K562 (cell line): ENCODE measurements around the gene SPTBN2. TPM values are rescaled to one million over a fixed set of nuclear protein-coding genes. Genes with fewer than 3 reads are reported as not detected.

ENCODE experiments used
- BRF1 ChIP-seq: IDR thresholded peaks from 3 replicates; pipeline ENCODE4 v1.6.1; 2011; ENCODE audit warnings: borderline replicate concordance, mild to moderate bottlenecking; ENCODE audit not compliant: insufficient read length; ENCODE audit errors: extremely low read depth
- CHD7 ChIP-seq: fragments of 200-600 bp; sonication (generic); IDR thresholded peaks from one replicate; pipeline ENCODE4 v1.6.1; 2012; ENCODE audit warnings: mild to moderate bottlenecking, low read depth, low read length, inconsistent platforms
- CXXC5 ChIP-seq: fragments of 250-450 bp; sonication (Bioruptor Pico); IDR thresholded peaks from 2 replicates; pipeline ENCODE4 v1.8.0; 2022; ENCODE audit warnings: inconsistent platforms, mild to moderate bottlenecking, moderate library complexity
- EZH2 ChIP-seq: IDR thresholded peaks from 2 replicates; pipeline ENCODE4 v1.6.1; 2012; ENCODE audit warnings: low read depth, mild to moderate bottlenecking, inconsistent platforms, low read length, borderline replicate concordance
- RREB1 ChIP-seq: fragments of 250-450 bp; sonication (Bioruptor Pico); IDR thresholded peaks from 2 replicates; pipeline ENCODE4 v1.4.0; 2020
- SIN3A ChIP-seq, 2 experiments: fragments of 150-350 bp in 1 of 2; IDR thresholded peaks; 2 replicates each; pipeline ENCODE4 v1.6.1; 2011 to 2016; ENCODE audit warnings: borderline replicate concordance in 2 of 2, low read depth in 2 of 2, low read length in 2 of 2, mild to moderate bottlenecking in 2 of 2, moderate library complexity in 2 of 2; ENCODE audit not compliant: control insufficient read depth in 1 of 2
- SIN3B ChIP-seq: fragments of 450-650 bp; IDR thresholded peaks from 2 replicates; pipeline ENCODE4 v1.6.1; 2017; ENCODE audit warnings: low read depth, mild to moderate bottlenecking, moderate library complexity
- ZNF695 ChIP-seq: fragments of 450-650 bp; formaldehyde crosslinking; IDR thresholded peaks from 2 replicates; pipeline ENCODE4 v1.4.0; 2020; ENCODE audit warnings: mild to moderate bottlenecking, moderate library complexity
- ZNF76 ChIP-seq: fragments of 250-450 bp; sonication (Bioruptor Pico); IDR thresholded peaks from 2 replicates; pipeline ENCODE4 v1.4.0; 2020; ENCODE audit warnings: mild to moderate bottlenecking, moderate library complexity, borderline replicate concordance
- polyA plus RNA-seq, 8 experiments: library from polyadenylated mRNA; depleted of rRNA in 4 of 8; stranded (reverse) in 5 of 8; unstranded in 3 of 8; fragments of >200 nt; fragmentation: Nextera tagmentation in 2 of 8; fragmentation: Illumina TruSeq in 1 of 8; extraction: Ambion mirVana in 2 of 8; extraction: Trizol in 1 of 8; gene quantifications; 2 replicates each; pipeline versions ENCODE4 v1.2.1 to v1.2.3, GENCODE V29; 2011 to 2014; ENCODE audit warnings: inconsistent platforms in 1 of 8, missing spikeins in 1 of 8
- total RNA-seq, 7 experiments: library from RNA; depleted of rRNA in 6 of 7; stranded (reverse); fragments of >200 nt in 6 of 7; fragmentation: Illumina TruSeq in 2 of 7; extraction: Trizol in 2 of 7; gene quantifications; 2 replicates each; pipeline versions ENCODE4 v1.2.1 to v1.2.3, GENCODE V29; 2011 to 2021; ENCODE audit warnings: low replicate concordance in 1 of 7

SPTBN2 gene
- total and polyA plus RNA-seq, 9 of the 15 experiments (the other 6 are each of a cell fraction or from before 2014, with no cell fraction given) = 0.38 to 56.5 (median 19.7) TPM

GRCh38 chr11:66701432-66702240 lies 27.4 kb downstream of the SPTBN2 start (continued):
- TF ChIP-seq ZNF695 (CRISPR knock-in tag) (no peak), ZNF76 (0 out of 2 replicates have a peak, but pooled peaks have one; percentile 41), CXXC5 (CRISPR knock-in tag) (peak; percentile 63; the same call in 1 of the 2 replicates), CHD7 (no peak), EZH2 (no peak), RREB1 (CRISPR knock-in tag) (0 out of 2 replicates have a peak, but pooled peaks have one; percentile 74), SIN3B (no peak), BRF1 (no peak), SIN3A (IDR thresholded peaks at IDR 0.05; ENCODE audit: borderline replicate concordance in 2 of 2, control insufficient read depth in 1 of 2, low read depth in 2 of 2, low read length in 2 of 2) (no peak)
